HG03442 (cell line): Measurements from ENCODE around the gene SLCO4A1.
"Not testable (repeated sequence)": the region's sequence is repeated elsewhere in the genome, so short reads cannot be mapped to it uniquely, and the experiment has no call there.

Source experiments
- ATAC-seq: cut with Tn5 transposase; IDR thresholded peaks from one replicate; pipeline ENCODE4 v1.9.1; 2021; ENCODE audit warnings: mild to moderate bottlenecking, moderate library complexity; ENCODE audit not compliant: unreplicated experiment

SLCO4A1 gene

DNA sequence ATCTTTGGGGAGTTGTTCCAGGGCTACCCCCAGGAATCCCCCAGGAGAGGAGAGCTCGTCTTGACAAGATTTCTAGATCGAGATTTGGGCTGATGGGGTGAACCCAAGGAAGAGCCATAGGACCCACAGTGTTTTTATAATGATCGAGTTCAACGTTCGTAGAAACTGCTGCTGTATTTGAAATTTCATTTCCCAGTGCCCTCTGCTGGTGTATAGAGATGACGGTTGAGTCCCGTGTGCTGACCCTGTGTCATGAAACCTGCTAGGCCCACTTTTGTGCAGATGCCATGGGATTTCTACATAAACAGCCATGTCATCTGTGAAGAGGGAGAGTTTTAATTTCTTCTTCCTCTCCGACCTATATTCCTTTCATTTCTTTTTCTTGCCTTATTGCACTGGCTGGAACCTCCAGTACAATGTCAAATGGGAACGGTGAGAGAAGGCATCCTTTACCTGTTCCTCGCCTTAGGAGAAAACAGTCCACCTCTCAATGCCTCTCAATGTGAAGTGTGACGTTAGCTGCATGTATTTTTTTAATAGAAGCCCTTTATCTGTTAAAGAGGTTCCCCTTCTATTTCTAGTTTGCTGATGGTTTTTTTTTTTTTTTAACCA, 37.8 kb downstream of the SLCO4A1 start:
- ATAC-seq = no peak

DNA sequence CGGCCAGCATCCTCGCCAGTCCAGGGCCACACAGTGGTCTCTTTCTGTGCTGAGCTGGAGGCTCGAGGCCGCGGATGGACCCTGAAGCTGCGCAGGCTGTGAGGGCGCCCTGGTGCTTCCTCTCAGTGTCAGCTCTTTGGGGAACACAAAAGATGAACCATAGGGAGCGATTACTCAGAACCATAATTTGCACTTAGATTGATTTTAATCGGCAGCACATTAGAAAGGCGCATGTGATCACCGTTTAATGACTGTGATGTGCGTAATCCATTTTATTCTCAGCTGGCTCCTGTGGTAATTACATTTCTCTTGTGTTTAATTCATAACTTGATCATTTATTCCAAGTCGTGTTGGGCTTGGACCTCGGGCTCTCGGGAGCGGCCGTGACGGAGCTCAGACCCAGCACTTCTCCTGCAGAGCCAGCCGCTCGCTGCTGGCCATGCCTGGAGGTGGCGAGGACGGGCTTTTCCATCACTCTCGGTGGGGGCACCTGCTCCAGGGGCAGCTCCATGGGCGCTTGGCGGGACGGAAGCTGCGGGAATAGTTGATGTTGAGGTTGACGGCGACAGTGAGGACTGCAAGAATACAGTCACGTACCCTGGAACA, 40.7 kb downstream of the SLCO4A1 start:
- ATAC-seq = no peak

DNA sequence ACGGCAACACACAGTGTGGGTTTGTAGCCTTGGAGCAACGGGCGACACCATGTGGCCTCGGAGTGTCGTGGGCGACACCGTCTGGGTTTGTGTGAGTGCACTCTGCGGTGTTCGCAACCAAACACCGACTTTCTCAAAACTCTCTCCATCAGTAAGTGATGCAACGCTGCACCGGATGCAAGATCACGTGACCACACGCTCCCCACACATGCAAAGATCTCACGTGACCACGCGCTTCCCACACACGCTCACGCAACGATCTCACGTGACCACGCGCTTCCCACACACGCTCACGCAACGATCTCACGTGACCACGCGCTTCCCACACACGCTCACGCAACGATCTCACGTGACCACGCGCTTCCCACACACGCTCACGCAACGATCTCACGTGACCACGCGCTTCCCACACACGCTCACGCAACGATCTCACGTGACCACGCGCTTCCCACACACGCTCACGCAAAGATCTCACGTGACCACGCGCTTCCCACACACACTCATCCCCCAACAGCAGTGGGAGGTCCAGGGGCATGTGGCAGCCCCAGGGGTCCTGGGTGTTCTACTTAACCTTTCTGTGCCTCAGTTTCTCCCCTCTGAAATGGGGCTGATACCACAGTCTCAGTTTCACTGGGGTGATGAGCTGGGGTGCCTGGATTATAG, 41.5 kb downstream of the SLCO4A1 start:
- not testable (repeated sequence) for ATAC-seq

DNA sequence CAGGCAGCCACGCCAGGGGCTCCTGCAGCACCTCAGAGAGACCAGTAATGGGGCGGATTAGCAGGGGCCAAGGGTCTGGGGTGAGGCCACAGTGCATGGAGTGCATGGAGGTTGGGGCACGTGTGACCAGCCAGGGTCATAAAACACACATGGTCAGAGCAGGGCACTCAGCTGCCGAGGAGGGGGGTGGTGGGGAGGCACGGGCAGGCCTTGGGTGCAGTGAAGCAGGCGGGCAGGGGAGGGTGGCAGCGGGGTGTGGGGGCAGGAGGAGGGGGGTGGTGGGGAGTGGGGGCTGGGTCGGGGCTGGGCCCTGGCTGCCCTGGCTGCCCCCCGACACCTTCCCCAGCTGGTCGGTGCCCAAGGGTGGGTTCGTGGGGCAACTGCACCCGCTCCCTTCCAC, 42.7 kb downstream of the SLCO4A1 start:
- no peak for ATAC-seq

DNA sequence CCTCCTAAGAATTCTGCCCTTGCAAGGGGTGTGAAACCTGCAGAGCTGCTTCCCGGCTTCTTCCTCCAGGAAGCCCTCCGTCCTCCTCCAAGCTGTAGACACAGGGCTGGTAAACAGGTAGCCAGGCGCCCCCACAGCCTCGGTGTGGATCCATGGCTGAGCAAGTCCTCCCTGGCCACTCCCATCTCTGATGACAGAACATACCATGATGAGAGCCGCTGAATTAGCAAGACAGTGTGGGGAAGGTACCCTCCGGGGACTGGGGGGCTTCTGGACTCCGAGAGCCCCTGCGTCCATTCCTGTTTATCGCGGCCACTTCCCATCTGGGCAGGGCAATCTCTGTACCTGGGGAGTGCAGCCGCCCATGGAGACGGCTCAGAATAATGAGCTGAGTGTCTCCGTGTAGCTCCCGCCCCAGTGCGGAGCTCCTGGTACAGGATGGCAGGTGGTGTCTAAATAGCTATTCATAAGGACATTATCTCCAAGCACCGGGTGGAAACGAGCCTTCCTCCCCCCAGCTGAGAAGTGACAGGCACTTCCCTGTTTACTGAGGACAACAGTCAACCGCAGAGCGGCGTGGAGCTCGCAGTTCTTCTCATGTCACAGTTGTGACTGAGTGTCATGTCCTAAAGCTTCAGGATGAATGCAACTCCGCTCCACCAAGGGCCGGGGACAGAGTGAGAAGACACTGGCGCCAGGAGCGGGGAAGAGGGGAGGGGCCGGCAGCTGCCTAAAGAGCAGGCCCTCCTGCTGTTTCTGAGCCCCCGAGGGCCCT, 43.7 kb downstream of the SLCO4A1 start:
- no peak for ATAC-seq

DNA sequence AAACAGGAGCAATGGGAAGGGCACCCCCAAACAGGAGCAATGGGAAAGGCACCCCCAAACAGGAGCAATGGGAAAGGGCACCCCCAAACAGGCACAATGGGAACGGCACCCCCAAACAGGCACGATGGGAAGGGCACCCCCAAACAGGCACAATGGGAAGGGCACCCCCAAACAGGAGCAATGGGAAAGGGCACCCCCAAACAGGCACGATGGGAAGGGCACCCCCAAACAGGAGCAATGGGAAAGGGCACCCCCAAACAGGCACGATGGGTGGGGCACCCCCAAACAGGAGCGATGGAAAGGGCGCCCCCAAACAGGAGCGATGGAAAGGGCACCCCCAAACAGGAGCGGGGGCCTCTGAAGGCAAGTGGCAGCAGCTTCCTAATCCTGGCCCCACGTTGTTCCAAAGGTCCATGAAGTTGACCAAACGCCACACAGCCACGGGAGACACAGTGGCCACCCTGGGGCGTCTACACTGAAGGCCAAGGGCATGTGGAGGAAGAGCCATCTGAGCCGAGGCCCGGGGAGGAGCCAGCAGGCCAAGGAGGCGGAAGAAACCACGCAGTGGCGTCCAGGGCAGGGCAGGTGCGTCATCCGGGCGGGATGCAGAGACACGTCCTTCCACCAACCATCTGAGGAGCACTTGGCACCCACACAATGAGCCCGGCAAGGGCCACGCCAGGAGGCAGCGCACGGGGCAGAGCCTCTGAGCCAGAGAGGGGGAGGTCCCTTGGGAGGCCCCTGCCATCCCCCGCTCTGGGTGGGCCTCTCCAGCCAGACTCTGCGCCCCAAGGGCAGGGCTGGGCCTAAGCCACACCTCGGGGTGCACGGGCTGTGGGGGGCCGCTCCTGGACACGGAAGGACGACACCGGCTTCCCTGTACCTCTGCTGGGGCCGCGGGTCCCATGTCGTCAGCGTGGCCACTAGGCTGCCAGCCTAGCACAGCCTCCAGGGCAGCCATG, 44.8 kb downstream of the SLCO4A1 start:
- no peak for ATAC-seq

DNA sequence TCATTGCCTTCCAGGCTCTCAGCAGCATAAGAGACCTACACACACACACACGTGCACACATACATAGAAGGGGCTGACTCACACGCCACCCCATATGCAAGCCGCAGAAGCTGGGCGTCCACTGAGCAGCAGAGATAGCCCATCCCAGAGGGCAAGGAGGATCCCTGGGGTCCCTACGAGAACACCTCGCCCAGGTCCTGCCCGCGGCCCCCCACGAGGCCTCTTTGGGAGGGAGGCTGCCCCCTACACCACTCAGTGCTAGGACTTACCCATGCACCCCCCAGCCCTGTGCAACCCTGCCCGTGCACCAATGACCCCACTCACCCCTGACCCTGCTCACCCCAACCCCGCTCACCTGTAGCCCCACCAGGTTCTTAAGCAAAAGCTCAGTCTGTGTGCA, 45.8 kb downstream of the SLCO4A1 start:
- ATAC-seq = no peak

DNA sequence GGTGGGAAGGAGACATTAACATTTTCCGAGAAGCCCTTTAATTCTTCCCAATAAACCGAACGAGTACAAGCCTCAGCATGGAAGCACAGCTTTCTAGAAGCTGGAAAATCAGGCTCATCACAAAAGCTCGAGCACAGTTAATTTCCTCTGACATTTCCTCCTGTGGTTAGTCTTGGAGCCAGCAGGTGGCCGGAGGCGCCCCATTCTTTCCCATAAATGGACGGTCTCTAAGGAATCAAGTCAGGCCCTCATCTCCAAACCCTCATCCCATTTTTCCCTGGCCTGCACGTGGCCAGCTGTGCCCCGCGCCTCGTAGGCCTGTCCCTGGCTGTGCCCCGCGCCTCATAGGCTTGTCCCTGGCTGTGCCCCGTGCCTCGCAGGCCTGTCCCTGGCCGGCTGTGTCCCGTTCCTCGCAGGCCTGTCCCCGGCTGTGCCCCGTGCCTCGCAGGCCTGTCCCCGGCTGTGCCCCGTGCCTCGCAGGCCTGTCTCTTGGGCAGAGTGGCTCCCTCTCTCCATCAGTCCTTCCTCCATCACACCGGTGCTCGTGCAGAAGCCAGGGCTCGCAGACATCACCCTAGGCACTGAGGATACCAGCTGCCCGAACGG, 46.7 kb downstream of the SLCO4A1 start:
- ATAC-seq = no peak

DNA sequence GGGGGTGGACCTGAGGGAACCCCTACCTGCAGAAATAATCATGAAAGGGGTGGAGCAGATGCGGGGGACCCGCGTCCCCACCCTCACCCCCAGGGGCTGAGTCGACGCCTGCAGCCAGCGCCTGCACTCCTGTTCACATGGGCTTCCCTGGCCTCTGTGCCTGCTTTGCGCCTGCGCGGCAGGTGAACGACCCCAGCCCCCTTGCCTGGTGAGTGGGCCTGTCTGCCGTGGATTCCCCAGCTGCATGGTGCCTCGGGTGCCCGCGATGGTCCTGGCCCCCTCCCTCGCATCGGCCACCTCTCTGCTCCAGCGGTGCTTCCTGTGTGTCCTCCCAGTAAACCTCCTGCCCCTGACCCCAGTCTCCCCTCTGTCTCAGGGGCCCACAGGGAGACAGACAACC, 47.6 kb downstream of the SLCO4A1 start:
- no peak for ATAC-seq

DNA sequence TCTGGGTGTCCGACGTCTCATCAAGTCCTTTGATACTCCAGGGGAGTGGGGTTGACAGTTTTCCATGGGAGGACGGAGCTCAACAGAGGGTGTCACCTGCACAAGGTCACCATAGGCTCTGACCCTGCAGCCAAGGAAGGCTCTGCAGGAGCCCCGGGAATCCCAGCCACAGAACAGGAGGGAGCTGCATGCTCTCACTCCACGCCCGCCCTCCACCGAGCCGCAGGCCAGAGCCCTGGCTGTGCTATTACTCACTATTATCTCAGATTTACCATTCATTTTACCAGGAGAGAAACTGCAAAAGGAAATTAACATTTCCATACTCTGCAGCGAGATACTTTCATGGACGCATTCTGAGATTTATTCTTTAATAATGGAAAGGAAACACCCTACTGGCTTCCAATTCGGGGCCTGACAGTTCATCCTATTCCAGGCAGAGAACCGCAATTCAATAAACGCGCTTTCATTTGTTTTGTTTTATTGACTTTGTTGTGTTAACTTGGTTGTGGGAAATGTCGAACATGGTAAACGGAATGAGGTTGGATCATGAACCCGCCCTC, 48.0 kb downstream of the SLCO4A1 start:
- no peak for ATAC-seq

DNA sequence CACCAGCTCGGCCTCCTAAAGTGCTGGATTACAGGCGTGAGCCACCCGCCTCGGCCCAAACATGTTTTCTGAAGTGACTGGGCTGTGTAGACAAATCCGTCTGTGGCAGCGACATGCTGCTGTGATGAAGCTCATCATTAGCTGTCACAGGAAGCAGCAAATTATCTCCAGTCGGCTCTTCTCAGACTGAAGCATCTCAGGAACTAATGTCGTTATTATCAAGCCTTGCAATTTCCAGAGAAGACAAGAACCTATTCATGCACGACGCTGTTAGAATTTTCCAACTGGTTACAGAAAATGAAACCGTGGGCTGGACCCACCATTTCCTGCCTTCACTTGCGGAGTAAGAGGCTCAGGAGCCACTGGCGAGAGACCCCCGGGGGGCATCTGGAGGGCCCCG, 49.2 kb downstream of the SLCO4A1 start:
- no peak for ATAC-seq

DNA sequence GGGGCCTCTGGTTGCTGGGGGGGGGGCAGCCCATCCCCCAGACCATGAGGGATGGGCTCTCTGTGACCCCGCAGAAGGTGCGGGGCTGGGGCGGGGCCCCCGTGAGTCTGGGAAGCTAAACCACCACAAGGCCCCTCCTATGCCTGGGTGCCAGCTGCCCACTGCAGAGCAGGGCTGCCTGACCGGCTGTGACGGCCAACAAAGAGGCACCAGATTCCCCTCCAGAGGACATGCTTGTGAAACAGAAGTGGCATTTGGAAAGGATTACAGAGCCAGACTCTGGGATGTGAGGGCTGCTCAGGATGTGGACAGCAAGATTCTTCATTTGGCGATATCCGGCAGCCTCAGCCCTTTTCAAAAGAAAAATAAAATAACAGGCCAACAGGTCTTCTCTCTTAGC, 49.9 kb downstream of the SLCO4A1 start:
- no peak for ATAC-seq

DNA sequence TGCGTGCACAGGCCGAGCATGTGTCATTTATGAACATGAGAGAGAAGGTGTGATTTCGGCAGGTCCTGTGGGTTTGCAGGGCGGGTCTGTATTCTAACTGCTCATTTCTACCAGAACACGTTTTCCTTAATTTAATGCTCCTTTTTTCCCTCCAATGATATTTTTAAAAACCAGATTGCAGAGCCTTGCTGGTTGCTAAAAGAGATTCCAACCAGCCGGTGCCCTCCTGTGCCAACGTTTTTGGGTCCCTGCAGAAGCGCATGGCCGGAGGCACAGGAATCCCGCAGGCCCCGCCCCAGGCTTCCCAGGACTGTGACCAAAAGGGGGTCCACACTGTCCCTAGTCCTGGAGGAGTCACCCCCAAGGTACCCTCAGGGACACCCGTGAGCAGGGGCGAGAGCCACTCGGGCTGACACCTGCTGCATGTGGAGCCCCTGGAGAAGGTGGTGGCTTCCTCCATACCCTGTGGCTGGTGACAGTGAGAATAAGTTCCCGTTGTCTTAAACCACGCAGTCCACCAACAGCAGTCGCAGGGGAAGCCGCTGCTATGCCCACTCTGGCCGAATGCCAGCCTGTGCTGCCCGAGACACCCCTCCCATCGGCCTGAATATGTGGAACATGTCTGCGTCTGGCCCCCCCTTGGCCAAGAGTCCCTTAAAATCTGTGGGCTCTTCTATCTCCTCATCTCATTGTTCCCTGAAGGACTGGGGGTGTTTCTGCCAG, 50.7 kb downstream of the SLCO4A1 start:
- no peak for ATAC-seq

DNA sequence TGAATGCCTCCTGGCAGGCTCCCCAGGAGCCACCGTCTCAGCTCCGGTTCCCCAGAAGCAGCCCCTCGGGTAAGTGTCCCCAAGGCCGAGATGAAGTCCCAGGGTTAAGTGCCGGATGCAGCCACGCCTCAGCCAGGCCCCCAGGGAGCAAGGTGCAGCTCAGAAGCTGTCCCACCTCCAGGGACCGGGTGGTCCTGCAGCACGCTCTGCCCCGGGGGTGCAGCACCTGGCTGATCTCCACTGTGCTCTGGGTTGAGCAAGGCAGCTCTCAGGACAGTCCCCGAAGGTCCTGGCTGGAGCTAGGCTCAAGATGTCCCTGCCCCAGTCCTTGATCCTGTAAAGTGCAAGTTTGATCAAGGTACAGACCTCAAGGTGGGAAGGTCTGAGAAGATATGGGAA, 51.2 kb downstream of the SLCO4A1 start:
- ATAC-seq = no peak

DNA sequence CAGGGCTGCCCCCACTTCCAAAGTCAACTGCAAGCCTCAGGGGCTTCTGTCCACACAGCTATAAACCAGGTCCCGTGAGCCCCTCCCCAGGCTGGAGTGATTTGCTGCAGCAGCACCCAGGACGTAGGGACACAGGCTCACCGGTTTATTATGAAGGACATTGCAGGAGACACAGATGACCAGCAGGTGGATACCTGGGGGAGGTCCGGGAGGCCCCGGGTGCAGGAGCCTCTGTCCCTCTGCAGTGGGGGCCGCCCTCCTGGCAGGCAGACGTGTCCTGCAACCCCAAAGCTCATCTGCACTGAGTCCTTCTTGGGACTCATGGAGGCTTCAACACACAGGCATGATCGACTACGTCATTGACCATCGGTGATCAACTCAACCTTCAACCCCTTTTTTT, 51.8 kb downstream of the SLCO4A1 start:
- ATAC-seq = no peak

DNA sequence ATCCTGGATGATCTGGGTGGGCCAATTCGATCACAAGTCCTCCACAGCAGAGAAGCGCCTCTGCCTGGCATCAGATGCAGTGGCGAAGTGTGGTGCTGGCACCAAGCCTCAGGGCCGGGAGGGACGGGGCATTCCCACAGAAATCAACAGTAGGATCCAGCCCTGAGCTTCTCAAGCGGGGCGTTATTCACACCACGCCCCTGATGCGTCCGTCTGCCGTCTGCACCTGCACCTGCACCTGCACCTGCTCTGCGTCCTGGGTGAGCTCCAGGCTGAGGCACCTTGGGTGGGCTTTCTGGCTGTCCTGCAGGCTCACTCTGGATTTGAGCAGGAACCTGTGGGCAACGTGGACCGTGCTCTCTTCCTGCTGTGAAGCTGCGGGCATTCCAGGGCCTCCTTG, 52.6 kb downstream of the SLCO4A1 start:
- ATAC-seq = no peak

DNA sequence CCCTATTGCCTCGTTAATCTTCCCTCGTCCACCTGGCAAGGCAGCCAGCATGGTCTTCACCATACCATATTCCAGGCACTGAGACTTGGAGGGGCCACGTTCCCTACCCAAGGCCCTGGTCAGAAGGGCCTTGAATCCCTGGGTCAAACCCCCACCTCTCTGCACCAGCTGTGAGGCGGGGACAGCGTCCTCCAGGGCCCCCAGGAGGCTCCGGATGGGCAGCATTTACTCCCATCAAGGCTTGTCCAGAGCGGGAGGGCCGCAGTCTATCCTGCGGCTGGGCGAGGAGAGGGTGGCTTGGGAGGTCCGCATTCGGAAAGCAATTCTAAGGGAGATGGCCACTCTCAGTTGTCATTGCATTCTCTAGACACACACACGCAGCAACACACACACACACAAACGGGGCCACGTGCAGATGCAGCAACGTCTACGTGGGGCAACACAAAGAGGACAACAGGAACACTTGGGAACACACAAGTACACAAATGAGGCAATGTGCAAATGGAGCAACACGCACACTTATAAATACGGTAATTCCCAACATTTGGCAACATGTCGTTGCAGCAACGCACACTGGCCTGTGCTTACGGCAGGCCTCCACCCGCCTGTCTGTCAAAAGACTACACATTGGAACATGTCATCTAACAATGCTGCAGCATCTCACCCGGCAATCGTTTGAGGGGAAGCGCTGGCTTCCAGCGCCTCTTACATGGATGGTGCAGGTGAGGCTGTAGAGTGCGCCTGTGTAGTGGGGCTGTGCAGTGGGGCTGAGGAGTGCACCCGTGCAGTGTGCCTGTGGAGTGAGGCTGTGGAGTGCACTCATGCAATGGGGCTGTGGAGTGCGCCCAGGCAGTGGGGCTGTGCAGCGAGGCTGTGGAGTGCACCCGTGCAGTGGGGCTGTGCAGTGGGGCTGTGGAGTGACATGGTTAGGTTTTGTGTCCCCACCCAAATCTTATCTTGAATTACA, 53.4 kb downstream of the SLCO4A1 start:
- ATAC-seq = no peak

DNA sequence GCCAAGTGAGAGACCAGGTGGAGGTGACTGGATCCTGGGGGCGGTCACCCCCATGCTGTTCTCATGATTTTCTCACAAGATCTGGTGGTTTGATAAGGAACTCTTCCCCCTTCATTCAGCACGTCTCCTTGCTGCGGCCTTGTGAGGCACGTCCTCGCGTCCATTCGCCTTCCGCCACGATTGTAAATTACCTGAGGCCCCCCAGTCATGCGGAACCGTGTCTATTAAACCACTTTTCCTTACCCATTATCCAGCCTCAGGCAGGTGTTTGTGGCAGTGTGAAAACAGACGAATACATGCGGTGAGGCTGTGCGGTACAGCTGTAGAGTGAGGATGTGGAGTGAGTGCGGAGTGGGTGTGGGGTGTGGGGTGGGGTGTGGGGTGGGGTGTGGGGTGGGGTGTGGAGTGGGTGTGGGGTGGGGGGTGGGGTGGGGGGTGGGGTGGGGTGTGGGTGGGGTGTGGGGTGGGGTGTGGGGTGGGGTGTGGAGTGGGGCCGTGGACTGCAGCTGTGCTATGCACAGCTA, 54.2 kb downstream of the SLCO4A1 start:
- no peak for ATAC-seq
